OCI-LY3 (cell line): ENCODE data around the gene PHF21B.

Experiments
- H2AFZ ChIP-seq: fragments of 200-600, 300-600 bp; shearing (Covaris generic); 2 replicates; pipeline ENCODE4 v1.6.0; 2014; ENCODE audit warnings: antibody characterized with exemption, low read depth, low read length
- H3K27ac ChIP-seq: fragments of 200-600, 300-600 bp; sonication (generic); 2 replicates; pipeline ENCODE4 v1.5.1; 2014; ENCODE audit warnings: mild to moderate bottlenecking, low read length, moderate library complexity, mixed read lengths
- H3K27me3 ChIP-seq: fragments of 200-600, 300-600 bp; sonication (generic); 2 replicates; pipeline ENCODE4 v1.6.1; 2014; ENCODE audit warnings: low read depth, low read length, mixed read lengths
- H3K36me3 ChIP-seq: fragments of 200-600, 300-600 bp; sonication (generic); replicated peaks from 2 replicates; pipeline ENCODE3; 2014; ENCODE audit warnings: low read depth, low read length, mixed read lengths
- H3K4me1 ChIP-seq: fragments of 300-600, 200-600 bp; sonication (generic); 2 replicates; pipeline ENCODE4 v1.6.1; 2014; ENCODE audit warnings: low read length, mixed read lengths
- H3K4me2 ChIP-seq: fragments of 200-600, 300-600 bp; sonication (generic); 2 replicates; pipeline ENCODE4 v1.6.1; 2014; ENCODE audit warnings: low read length, mixed read lengths
- H3K4me3 ChIP-seq: fragments of 300-600, 200-600 bp; sonication (generic); 2 replicates; pipeline ENCODE4 v1.5.1; 2014; ENCODE audit warnings: antibody characterized with exemption, mild to moderate bottlenecking, low read length, moderate library complexity
- H3K79me2 ChIP-seq: fragments of 300-600, 200-600 bp; shearing (Covaris generic); 2 replicates; pipeline ENCODE4 v1.6.1; 2014; ENCODE audit warnings: mild to moderate bottlenecking, low read length, mixed read lengths
- H3K9ac ChIP-seq: fragments of 300-600, 200-600 bp; shearing (Covaris generic); 2 replicates; pipeline ENCODE4 v1.6.0; 2014; ENCODE audit warnings: mild to moderate bottlenecking, low read length, moderate library complexity
- H3K9me3 ChIP-seq: fragments of 200-600, 300-600 bp; shearing (Covaris generic); 2 replicates; pipeline ENCODE4 v1.6.1; 2014; ENCODE audit warnings: low read length, mixed read lengths; ENCODE audit not compliant: insufficient read depth
- H4K20me1 ChIP-seq: fragments of 200-600, 300-600 bp; sonication (generic); 2 replicates; pipeline ENCODE4 v1.6.1; 2016; ENCODE audit warnings: low read length, mixed read lengths; ENCODE audit not compliant: insufficient read depth
- EZH2phosphoT487 ChIP-seq: fragments of 200-600 bp; shearing (Covaris generic); IDR thresholded peaks from 2 replicates; pipeline ENCODE4 v1.6.1; 2018; ENCODE audit warnings: antibody characterized with exemption, mixed run types, low read depth
- TF ChIP-seq, protein P1 (sequence below): fragments of 200-600, 300-600 bp; sonication (generic); IDR thresholded peaks from 2 replicates; pipeline ENCODE4 v1.5.1; 2014; ENCODE audit warnings: antibody characterized with exemption, low read length, low read depth

The PHF21B gene

DNA sequence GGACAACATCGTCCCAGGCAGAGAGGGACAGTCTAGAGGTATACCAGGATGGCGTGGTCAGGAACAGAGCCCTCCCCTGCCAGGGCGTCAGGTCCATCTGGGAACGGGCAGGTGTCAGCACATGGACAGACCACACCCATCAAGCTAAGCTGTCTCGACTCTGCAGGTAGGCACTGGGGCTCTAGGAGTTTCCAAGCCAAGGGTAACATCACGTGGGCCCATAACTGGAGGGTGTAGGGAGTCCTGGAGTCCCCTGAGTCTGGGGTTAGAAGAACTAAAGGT lies 75.4 kb downstream of the PHF21B start:
- no peak overlapping the region for H3K9ac ChIP-seq
- TF ChIP-seq, protein P1, sequence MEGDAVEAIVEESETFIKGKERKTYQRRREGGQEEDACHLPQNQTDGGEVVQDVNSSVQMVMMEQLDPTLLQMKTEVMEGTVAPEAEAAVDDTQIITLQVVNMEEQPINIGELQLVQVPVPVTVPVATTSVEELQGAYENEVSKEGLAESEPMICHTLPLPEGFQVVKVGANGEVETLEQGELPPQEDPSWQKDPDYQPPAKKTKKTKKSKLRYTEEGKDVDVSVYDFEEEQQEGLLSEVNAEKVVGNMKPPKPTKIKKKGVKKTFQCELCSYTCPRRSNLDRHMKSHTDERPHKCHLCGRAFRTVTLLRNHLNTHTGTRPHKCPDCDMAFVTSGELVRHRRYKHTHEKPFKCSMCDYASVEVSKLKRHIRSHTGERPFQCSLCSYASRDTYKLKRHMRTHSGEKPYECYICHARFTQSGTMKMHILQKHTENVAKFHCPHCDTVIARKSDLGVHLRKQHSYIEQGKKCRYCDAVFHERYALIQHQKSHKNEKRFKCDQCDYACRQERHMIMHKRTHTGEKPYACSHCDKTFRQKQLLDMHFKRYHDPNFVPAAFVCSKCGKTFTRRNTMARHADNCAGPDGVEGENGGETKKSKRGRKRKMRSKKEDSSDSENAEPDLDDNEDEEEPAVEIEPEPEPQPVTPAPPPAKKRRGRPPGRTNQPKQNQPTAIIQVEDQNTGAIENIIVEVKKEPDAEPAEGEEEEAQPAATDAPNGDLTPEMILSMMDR = no peak
- TF ChIP-seq EZH2phosphoT487 = no peak
- peaks cover 13% of the 10 kb centered on the region; the same call in 1 of the 2 replicates for H4K20me1 ChIP-seq
- H3K27me3 ChIP-seq = no peaks in the 10 kb centered on the region
- H3K36me3 ChIP-seq = no peaks in the 10 kb centered on the region
- no peak overlapping the region for H2AFZ ChIP-seq
- no peaks in the 10 kb centered on the region for H3K9me3 ChIP-seq
- H3K4me2 ChIP-seq = no peak overlapping the region
- H3K4me3 ChIP-seq = no peak overlapping the region
- H3K4me1 ChIP-seq = no peaks in the 10 kb centered on the region
- no peaks in the 10 kb centered on the region for H3K79me2 ChIP-seq
- no peak overlapping the region for H3K27ac ChIP-seq

DNA sequence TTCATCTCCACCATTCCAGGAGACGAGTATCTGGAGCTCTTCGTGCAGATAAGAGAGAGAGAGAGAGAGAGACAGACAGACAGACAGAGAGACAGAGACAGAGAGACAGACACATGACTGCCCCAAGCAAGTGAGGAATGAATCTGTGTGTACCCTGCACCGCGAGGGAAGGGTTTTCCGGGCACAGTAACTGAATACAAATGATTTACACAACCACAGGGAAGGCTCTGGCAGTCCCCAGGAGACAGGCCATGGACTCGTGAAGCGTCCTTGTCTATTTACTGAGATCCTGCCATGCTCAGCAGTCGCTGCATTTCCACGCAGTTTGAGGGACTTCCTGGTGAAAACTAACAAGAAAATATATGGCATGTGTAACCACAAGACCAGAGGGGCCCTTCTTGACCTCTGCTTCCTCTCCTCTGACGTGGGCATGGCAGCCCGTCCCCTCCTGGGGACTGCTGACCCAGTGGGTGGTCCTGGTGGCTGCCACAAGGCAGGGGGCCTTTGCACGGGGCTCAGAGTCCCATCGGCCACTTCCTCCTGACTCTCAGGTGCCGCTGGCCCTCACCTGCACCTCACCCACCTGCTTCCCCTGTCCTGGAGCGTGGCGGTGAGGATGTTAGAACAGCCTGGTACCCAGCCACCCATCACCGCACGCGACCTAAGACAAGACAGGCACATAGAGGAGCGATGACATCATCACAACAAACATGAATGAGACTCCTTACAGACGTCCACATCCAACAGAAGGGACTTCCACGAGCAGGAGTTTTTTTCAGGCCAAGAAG lies 75.9 kb downstream of the PHF21B start:
- Histone ChIP-seq H3K27me3 (no peaks in the 10 kb centered on the region), H3K4me2 (no peak overlapping the region), H3K9ac (no peak overlapping the region)

DNA sequence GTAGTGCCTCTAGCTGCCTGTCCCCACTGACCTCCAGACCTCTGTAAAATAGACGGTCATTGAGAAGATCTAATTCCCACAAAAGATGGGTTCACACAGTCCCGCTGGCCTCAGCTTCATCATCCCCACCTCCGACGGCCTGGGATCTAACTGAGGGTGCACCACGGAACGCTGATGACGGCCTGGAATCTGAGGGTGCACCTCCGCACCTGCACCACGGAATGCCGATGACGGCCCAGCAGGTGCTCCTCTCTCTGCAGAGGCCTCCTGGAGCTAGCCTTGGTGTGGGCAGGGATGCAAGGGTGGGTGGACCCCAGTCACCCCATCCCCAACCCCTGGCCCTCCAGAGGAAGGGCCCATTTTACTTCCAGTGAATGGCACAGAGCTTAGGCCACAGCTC lies 77.3 kb downstream of the PHF21B start:
- Histone ChIP-seq H3K4me1 (no peaks in the 10 kb centered on the region), H3K4me2 (no peak overlapping the region), H3K4me3 (no peak overlapping the region), H3K9me3 (no peaks in the 10 kb centered on the region), H3K9ac (no peak overlapping the region), H2AFZ (no peak overlapping the region), H3K79me2 (no peaks in the 10 kb centered on the region), H4K20me1 (peaks cover 3% of the 10 kb centered on the region; the same call in 1 of the 2 replicates), H3K27ac (no peak overlapping the region), H3K36me3 (no peaks in the 10 kb centered on the region), H3K27me3 (no peaks in the 10 kb centered on the region)
- TF ChIP-seq, protein P1 = no peak
- TF ChIP-seq EZH2phosphoT487 = no peak

More for the DNA sequence above, 75.9 kb downstream of the PHF21B start:
- H3K9me3 ChIP-seq = no peaks in the 10 kb centered on the region
- H3K27ac ChIP-seq = no peak overlapping the region
- H2AFZ ChIP-seq = no peak overlapping the region
- no peaks in the 10 kb centered on the region for H3K4me1 ChIP-seq
- H3K79me2 ChIP-seq = no peaks in the 10 kb centered on the region
- no peaks in the 10 kb centered on the region for H3K36me3 ChIP-seq
- H4K20me1 ChIP-seq = peaks cover 8% of the 10 kb centered on the region; the same call in 1 of the 2 replicates
- no peak overlapping the region for H3K4me3 ChIP-seq
- TF ChIP-seq EZH2phosphoT487 = no peak
- TF ChIP-seq, protein P1 = no peak

DNA sequence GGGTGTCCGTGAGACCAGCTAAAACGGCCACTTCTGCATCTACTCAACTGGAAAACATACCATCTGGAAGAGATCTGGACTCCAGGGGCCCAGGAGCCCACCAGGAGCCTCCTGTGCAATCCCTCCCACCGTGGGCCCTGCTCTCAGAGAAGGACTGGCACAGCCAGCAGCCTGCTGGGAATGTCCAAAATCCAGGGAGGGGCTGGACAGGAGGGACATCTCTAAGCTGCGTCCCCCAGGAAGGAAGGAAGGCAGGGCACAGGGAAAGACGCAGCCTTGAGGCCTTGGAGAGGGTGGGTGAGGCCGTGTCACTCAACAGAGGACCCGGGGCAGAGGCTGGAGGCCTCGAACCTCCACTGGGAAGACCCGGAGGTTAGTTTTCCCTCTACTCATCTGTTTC lies 78.0 kb downstream of the PHF21B start:
- Histone ChIP-seq H4K20me1 (peaks cover 9% of the 10 kb centered on the region; the same call in 1 of the 2 replicates), H3K79me2 (no peaks in the 10 kb centered on the region), H2AFZ (no peak overlapping the region), H3K9ac (no peak overlapping the region), H3K36me3 (no peaks in the 10 kb centered on the region), H3K4me2 (no peak overlapping the region), H3K27ac (no peak overlapping the region), H3K9me3 (no peaks in the 10 kb centered on the region), H3K27me3 (no peaks in the 10 kb centered on the region), H3K4me1 (no peaks in the 10 kb centered on the region), H3K4me3 (no peak overlapping the region)
- TF ChIP-seq, protein P1 = no peak
- no peak for TF ChIP-seq EZH2phosphoT487
